Heart right ventricle (tissue), 16 donors: ENCODE measurements around the gene SYNE1. TPM values are rescaled to one million over a fixed set of nuclear protein-coding genes. Genes with fewer than 3 reads are reported as not detected.
"Not testable (repeated sequence)": the region's sequence is repeated elsewhere in the genome, so short reads cannot be mapped to it uniquely, and the experiment has no call there.

Experiments
- ATAC-seq, 8 donors: fragments of 200-7000 bp; cut with Tn5 transposase; one replicate each; pipeline ENCODE4 v1.9.1; 2020; ENCODE audit warnings: mild to moderate bottlenecking in 8 of 8, moderate library complexity in 8 of 8, moderate number of reproducible peaks in 1 of 8
- DNase-seq, 2 donors: peaks; one replicate each; pipeline ENCODE4 v3.0.0-alpha.2; 2020
- H3K27ac ChIP-seq, 10 donors: fragments of 200-600 bp; sonication (generic) in 2 of 10; one replicate each; pipeline versions ENCODE4 v1.5.0 to v1.8.0; 2020 to 2022; ENCODE audit warnings: mild to moderate bottlenecking in 3 of 10
- H3K27me3 ChIP-seq, 7 donors: fragments of 200-600 bp; one replicate each; pipeline ENCODE4 v1.8.0; 2021 to 2022; ENCODE audit warnings: mild to moderate bottlenecking in 2 of 7
- H3K36me3 ChIP-seq, 9 donors: fragments of 200-600 bp; sonication (generic) in 1 of 9; one replicate each; pipeline versions ENCODE4 v1.5.0 to v1.8.0; 2020 to 2022; ENCODE audit warnings: mild to moderate bottlenecking in 2 of 9
- H3K4me1 ChIP-seq, 9 donors: fragments of 200-600 bp; sonication (generic) in 1 of 9; one replicate each; pipeline versions ENCODE4 v1.5.0 to v1.8.0; 2020 to 2022; ENCODE audit warnings: mild to moderate bottlenecking in 4 of 9
- H3K4me3 ChIP-seq, 10 donors: fragments of 200-600 bp; sonication (generic) in 2 of 10; one replicate each; pipeline versions ENCODE4 v1.5.0 to v1.8.0; 2020 to 2022; ENCODE audit warnings: mild to moderate bottlenecking in 7 of 10, moderate library complexity in 2 of 10
- H3K9me3 ChIP-seq, 11 donors: fragments of 200-600 bp in 10 of 11; sonication (generic) in 2 of 11; one replicate each; pipeline versions ENCODE4 v1.5.0 to v1.8.0; 2013 to 2022; ENCODE audit warnings: mild to moderate bottlenecking in 2 of 11, control low read depth in 1 of 11, moderate library complexity in 1 of 11
- CTCF ChIP-seq, 9 donors: fragments of 200-600 bp; sonication (generic) in 2 of 9; IDR thresholded peaks; one replicate each; pipeline versions ENCODE4 v1.5.0 to v1.8.0; 2021 to 2022; ENCODE audit warnings: antibody characterized with exemption in 9 of 9, mild to moderate bottlenecking in 5 of 9, moderate library complexity in 1 of 9
- WGBS, 2 donors: extraction: QIAGEN DNeasy Blood & Tissue Kit; methylation state at CpG; one replicate each; pipeline ENCODE4 v1.1.7; 2013; ENCODE audit warnings: inconsistent platforms in 1 of 2; 5-methylcytosine and 5-hydroxymethylcytosine counted together
- intact Hi-C, 10 donors: fragments of 100-400 bp; cut with DNase I; formaldehyde crosslinking; loops; one replicate each; pipeline versions ENCODE4 v1.11.1 to v1.14.2; 2022
- polyA plus RNA-seq, 2 donors: library from polyadenylated mRNA; stranded (reverse); fragments of 200-250 nt; gene quantifications; one replicate each; pipeline ENCODE4 v1.2.3, GENCODE V29; 2013
- total RNA-seq, 10 donors: library from RNA; stranded (reverse); fragmentation: NEBNext Ultra II Directional in 3 of 10; extraction: Animal tissue kit (Norgen Biotek cat#: 25700) in 3 of 10; gene quantifications; one replicate each; pipeline versions ENCODE4 v1.2.1 to v1.2.4, GENCODE V29; 2021 to 2023
- donor health status: Arrhythmogenic right ventricular cardiomyopathy.
- donor health status: ischemic (EF 13 %, LVEDD 7.1; RV severe dilation, severe dysfunction).
- donor health status: healthy with polysubstance abuse.
- donor health status: DM: no; HTN: yes; CAD: no.
- donor health status: DM: no; HTN: no; CAD: no.
- donor health status: ischemic (EF 25% LVEDD 6.9; RV normal size, moderate dysfunction).
- donor health status: ischemic (EF 25% LVEDD 5.7; RV mildly dilated, moderate dysfunction).
- donor health status: healthy.
- donor health status: DM: yes; HTN: yes; CAD: no.
- donor health status: Ischemic cardiomyopathy.
- donor health status: ischemic (EF 35%, LVEDD 5.7; RV mildly dilated, moderate dysfunction).
- donor health status: nonischemic (EF 11% LVEDD 7.7; RV severe dilation, severe dysfunction).
- donor health status: DM: yes; HTN: yes; CAD: no.
- donor health status: PGD.
- donor health status: ischemic (EF 29% LVEDD 5.4; RV normal size, mild dysfunction).
- donor health status: nonischemic (EF 23%, LVEDD 6.1; RV moderate dilation, normal function).

The SYNE1 gene
- total and polyA plus RNA-seq, 12 donors = 18.9 to 176 (median 126) TPM

DNA sequence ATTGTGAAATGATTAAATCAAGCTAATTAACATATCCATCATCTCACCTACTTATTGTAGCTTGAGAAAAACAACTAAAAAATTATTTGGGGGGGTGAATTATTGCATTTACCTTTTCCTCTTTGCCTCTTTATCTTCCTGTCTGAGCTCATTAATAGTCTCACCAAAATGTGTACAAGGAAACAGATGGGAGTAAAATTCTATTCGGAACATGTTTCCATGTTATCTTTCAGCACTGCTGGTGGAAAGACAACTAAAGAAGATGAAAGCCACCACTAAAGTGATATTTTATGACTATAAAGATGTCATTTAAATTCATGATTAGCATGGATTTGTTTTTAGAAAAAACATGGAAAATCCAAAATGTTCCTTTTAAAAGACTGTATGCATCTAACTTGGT, 102.6 kb downstream of the SYNE1 start:
- peaks cover 0 to 5% (median 0%) of the 10 kb centered on the region in 11 donors for H3K9me3 ChIP-seq
- H3K27ac ChIP-seq = no peak overlapping the region
- no peak for ATAC-seq
- H3K27me3 ChIP-seq = no peaks in the 10 kb centered on the region
- 53% methylated on average over 1 of the region's 1 CpG for WGBS, 2 donors
- intact Hi-C loops = no loop called here
- no peaks in the 10 kb centered on the region for H3K4me1 ChIP-seq
- H3K36me3 ChIP-seq = no peaks in the 10 kb centered on the region
- DNase-seq = no peak
- H3K4me3 ChIP-seq = no peak overlapping the region
- no peak for TF ChIP-seq CTCF (IDR thresholded peaks at IDR 0.05)

- no peak for DNase-seq
- TF ChIP-seq CTCF (IDR thresholded peaks at IDR 0.05) = no peak
- H3K4me1 ChIP-seq = no peaks in the 10 kb centered on the region
- peaks cover 0 to 5% (median 0%) of the 10 kb centered on the region in 11 donors for H3K9me3 ChIP-seq
- no peaks in the 10 kb centered on the region for H3K36me3 ChIP-seq
- H3K27ac ChIP-seq = no peak overlapping the region
- intact Hi-C loops = no loop called here
- H3K27me3 ChIP-seq = no peaks in the 10 kb centered on the region
- WGBS, 2 donors = 69% methylated on average over 3 of the region's 3 CpGs
- no peak for ATAC-seq
- H3K4me3 ChIP-seq = no peak overlapping the region
Measured at GRCh38 chr6:152532556-152533422, 104.4 kb downstream of the SYNE1 start.

DNA sequence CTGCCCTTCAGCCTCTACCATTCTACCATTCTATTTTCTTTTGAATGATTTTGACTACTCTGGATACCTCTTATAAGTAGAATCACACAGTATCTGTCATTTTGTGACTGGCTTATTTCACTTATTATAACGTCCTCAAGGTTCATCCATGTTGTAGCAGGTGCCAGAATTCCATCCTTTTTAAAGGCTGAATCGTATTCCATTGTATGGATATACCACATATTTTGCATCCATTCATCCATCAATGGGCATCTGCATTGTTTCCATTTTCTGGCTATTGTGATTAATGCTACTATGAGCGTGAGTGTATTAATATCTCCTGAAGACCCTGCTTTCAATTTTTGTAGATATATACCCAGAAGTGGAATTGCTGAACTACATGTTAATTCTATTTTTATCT, 105.5 kb downstream of the SYNE1 start:
- ATAC-seq (no peak), DNase-seq (no peak)
- no peak overlapping the region for H3K27ac ChIP-seq
- H3K4me3 ChIP-seq = no peak overlapping the region
- peaks cover 0 to 5% (median 0%) of the 10 kb centered on the region in 11 donors for H3K9me3 ChIP-seq
- intact Hi-C loops = no loop called here
- WGBS, 2 donors = 81 to 88% methylated on average over 3 of the region's 3 CpGs
- no peaks in the 10 kb centered on the region for H3K27me3 ChIP-seq
- no peaks in the 10 kb centered on the region for H3K36me3 ChIP-seq
- TF ChIP-seq CTCF (IDR thresholded peaks at IDR 0.05) = no peak
- no peaks in the 10 kb centered on the region for H3K4me1 ChIP-seq

GRCh38 chr6:152529369-152529768, 107.8 kb downstream of the SYNE1 start:
- H3K27ac ChIP-seq = no peak overlapping the region
- H3K27me3 ChIP-seq = no peaks in the 10 kb centered on the region
- TF ChIP-seq CTCF (IDR thresholded peaks at IDR 0.05) = no peak
- H3K4me1 ChIP-seq = no peaks in the 10 kb centered on the region
- ATAC-seq (no peak), DNase-seq (no peak)
- no peaks in the 10 kb centered on the region for H3K36me3 ChIP-seq
- peaks cover 0 to 5% (median 0%) of the 10 kb centered on the region in 11 donors for H3K9me3 ChIP-seq
- H3K4me3 ChIP-seq = no peak overlapping the region
- intact Hi-C loops = no loop called here

DNA sequence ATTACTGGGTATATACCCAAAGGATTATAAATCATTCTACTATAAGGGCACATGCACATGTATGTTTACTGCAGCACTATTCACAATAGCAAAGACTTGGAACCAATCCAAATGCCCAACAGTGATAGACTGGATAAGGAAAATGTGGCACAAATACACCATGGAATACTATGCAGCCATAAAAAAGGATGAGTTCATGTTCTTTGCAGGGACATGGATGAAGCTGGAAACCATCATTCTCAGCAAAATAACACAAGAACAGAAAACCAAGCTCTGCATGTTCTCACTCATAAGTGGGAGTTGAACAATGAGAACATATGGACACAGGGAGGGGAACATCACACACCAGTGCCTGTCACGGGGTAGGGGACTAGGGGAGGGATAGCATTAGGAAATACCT, 123.0 kb downstream of the SYNE1 start:
- H3K36me3 ChIP-seq = peaks cover 0 to 15% (median 0%) of the 10 kb centered on the region in 9 donors
- ATAC-seq, H3K27ac ChIP-seq, H3K27me3 ChIP-seq, H3K4me3 ChIP-seq, intact Hi-C loops, H3K4me1 ChIP-seq, DNase-seq, H3K9me3 ChIP-seq: not testable (repeated sequence)
- 79 to 98% methylated on average over 1 of the region's 1 CpG for WGBS, 2 donors
